Sigmoid colon (tissue), 4 donors: ENCODE data around the gene NT5C1B.

Experiments used
- CTCF ChIP-seq, 4 experiments: fragments of 450-650 bp in 3 of 4; fragments of 200-600 bp in 1 of 4; IDR thresholded peaks; one replicate each; pipeline ENCODE4 v1.5.1; 2016 to 2019; ENCODE audit warnings: antibody characterized with exemption in 4 of 4, mild to moderate bottlenecking in 3 of 4, moderate library complexity in 2 of 4
- EP300 ChIP-seq, 4 donors: sonication (generic); formaldehyde crosslinking; IDR thresholded peaks; one replicate each; pipeline ENCODE4 v1.6.1; 2017; ENCODE audit warnings: antibody characterized with exemption in 4 of 4
- POLR2A ChIP-seq, 2 donors: fragments of 450-650 bp; IDR thresholded peaks; one replicate each; pipeline ENCODE4 v1.6.1; 2016; ENCODE audit warnings: antibody characterized with exemption in 2 of 2, mild to moderate bottlenecking in 2 of 2, moderate library complexity in 2 of 2
- POLR2AphosphoS5 ChIP-seq, 4 donors: sonication (generic); formaldehyde crosslinking; IDR thresholded peaks; one replicate each; pipeline ENCODE4 v1.6.1; 2017; ENCODE audit warnings: antibody characterized with exemption in 4 of 4

GRCh38 chr2:18588049-18588448 lies 1.3 kb downstream of the NT5C1B start:
- no peak for TF ChIP-seq CTCF (IDR thresholded peaks at IDR 0.05)
- no peak for TF ChIP-seq POLR2A (IDR thresholded peaks at IDR 0.05)
- TF ChIP-seq POLR2AphosphoS5 (IDR thresholded peaks at IDR 0.05), result no peak
- TF ChIP-seq EP300 (IDR thresholded peaks at IDR 0.05), result no peak
